CD4-positive, alpha-beta T cell treated with Interleukin-1 beta for 1 hour (primary cell): ENCODE measurements around the gene NEO1.
"Not testable (repeated sequence)": the region's sequence is repeated elsewhere in the genome, so short reads cannot be mapped to it uniquely, and the experiment has no call there.

Experiments
- DNase-seq, 2 donors: peaks; one replicate each; pipeline ENCODE4 v3.0.0-alpha.2; 2020 to 2022

Gene NEO1

GRCh38 chr15:73150831-73151230 is 98.6 kb downstream of the NEO1 start:
- DNase-seq, result no peak

DNA sequence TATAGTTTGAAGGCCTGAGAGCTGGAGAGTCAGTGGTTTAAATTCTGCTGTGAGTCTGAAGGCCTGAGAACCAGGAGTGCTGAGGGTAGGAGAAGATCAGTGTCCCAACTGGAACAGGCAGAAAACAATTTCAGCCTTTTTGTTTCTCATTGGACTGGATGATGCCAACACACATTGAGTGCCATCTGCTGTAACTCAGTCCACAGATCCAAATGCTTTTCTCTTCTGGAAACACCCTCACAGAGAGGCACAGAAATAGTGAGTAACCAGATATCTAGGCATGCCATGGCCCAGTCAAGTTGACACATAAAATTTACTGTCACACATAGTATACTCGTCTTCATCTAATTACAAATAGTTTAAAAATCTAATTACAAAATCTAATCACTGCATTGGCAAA is 100.8 kb downstream of the NEO1 start:
- no peak for DNase-seq

GRCh38 chr15:73153447-73153846 is 101.2 kb downstream of the NEO1 start:
- DNase-seq, result no peak

GRCh38 chr15:73156431-73157191 is 104.3 kb downstream of the NEO1 start:
- no peak for DNase-seq

DNA sequence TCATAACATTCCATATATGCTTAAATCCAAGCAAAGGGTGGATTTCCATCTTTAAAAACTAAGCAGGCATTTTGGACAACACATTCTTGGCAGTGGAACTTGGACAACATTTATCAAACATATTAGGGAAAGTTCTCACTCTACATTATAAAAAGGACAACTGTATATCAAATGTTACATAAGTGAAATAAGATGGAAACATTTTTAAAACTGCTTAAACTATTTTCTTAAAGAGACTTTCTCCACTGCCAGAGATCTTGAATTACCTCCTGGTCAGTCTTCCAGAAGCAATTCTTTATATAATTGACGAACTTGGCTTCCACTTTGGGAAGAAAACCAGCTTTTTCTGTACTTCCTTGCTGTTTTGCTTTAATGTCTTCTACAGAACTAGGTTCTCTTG is 109.3 kb downstream of the NEO1 start:
- no peak for DNase-seq

DNA sequence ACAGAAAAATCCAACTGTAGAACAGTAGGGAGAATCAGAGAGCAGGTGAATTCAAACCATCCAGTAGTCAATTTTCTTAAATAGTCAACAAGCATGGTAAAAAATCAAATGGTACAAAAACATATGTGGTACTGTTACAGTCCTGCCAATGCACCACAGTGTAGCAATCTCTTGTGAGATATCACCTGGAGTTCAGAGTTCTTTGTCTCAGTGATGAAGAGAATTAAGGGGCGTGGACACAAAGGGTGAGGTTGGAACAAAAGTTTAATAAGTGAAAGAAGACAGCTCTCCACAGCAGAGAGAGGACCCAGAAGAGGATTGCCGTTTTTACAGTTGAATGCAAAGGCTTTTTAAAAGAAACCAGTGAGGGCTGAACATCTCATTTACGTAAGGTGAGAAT is 113.2 kb downstream of the NEO1 start:
- no peak for DNase-seq

- DNase-seq, result no peak
These were observed 113.6 kb downstream of the NEO1 start for GRCh38 chr15:73165844-73166243.

DNA sequence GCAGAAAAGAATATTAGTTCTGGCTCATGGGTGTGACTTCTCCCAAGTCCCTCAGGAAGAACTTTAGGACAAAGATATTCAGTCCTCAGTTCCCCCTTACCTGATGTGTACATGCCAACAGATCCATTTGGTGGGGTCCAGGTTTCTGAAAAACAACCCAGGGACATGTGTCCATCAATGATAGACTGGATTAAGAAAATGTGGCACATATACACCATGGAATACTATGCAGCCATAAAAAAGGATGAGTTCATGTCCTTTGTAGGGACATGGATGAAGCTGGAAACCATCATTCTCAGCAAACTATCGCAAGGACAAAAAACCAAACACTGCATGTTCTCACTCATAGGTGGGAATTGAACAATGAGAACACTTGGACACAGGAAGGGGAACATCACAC is 114.4 kb downstream of the NEO1 start:
- DNase-seq, result not testable (repeated sequence)

- no peak for DNase-seq
These were observed 116.2 kb downstream of the NEO1 start for GRCh38 chr15:73168487-73168886.

DNA sequence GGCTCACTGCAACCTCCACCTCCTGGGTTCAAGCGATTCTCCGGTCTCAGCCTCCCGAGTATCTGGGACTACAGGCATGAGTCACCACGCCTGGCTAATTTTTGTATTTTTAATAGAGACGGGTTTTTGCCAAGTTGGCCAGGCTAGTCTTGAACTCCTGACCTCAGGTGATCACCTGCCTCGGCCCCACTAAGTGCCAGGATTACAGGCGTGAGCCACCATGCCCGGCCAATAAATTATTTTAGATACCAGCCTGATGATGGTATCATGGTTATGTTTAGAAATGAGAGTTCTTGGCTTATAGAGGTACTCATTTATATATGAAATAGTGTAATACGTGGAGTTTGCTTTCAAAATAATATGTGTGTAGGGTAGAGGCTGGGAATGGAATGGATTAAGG is 119.4 kb downstream of the NEO1 start:
- no peak for DNase-seq

DNA sequence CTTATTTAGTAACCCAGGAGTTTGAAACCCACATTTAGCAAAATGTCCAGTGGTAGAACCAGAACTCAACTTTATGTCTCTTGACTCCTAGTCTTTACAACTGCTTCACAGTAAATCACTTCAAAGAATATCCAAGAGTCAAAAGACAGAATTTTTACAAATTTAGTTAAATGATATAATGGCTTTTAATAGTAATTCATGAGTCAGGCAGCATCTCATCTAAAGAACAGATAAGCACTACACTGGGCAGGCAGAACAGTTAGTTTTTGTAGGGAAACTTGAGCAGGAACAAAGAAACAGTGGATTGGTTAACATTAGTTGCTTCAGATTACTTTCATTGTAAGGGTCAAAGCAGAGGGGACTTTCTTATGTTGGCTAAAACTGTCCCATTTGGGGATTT is 120.2 kb downstream of the NEO1 start:
- DNase-seq, result no peak

DNA sequence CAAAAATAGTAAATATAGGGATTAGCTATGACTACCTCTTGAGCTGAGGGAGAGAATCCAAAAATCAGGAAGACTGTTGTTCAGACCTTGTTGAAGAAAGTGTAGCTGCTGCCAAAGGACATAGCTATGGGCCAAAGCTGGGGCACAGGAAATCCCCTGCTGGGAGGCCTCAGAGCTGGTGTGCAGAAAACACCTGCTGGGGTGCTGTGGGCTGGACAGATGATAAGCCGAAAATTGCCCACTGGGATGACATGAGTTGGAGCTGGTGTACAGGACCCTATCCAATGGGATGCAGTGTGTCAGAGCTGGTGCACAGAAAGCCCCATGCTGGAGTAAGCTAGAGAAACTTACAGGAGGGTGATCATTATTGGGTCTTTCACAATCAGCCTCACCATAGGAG is 121.9 kb downstream of the NEO1 start:
- no peak for DNase-seq

DNA sequence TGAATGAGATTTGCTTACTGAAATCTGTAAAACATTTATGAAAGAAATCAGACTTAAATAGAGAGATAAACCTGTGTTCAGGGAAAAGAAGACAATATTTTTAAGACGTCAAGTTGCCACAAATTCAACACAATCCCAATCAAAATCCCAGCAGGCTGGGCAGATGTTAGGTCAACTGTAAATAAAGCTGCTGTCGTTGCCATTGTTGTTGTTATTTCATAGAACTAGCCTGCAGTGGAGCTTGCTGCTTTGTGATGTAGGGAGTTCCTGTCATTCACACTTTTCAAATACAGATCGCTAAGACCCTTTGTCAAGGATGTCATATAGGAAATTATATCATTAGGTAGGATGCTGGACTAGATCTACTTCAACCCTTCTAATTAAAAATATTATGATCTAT is 123.1 kb downstream of the NEO1 start:
- no peak for DNase-seq

DNA sequence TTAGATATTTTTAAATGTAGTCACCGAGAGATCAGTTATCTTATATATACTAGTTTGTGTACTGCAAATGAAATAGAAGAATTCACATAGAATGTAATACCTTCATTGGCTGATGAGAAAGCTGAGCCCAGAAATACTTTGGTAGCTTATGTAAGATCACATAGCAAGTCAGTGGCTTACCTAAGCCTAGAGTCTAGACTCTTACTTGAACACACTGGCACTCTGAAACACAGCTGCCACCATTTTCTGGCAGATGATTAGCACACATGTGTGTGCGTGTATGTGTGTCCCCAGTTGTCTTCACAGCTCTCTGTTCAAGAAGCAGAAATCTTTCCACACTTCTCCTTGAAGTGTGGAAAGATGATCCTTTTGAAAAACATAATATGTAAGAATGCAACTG is 124.3 kb downstream of the NEO1 start:
- DNase-seq, result no peak

DNA sequence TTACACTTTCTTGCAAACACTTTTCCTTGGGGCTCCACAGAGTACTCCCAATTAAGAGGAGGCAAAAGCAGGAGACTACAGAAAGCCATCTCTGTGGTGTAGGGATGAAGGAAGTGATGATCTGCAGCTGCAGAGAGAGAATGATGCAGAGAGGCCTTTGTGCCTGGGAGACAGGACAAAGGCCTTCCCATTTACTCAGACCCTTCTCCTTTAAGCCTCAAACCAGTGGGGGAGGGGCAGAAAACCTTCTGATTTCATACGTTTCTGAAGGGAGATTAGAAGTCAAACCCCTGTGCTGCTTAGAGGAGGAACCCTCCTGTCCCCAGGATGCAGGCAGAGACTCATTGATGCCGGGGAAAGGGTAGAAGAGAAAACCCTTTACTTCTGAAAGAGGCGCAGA is 130.8 kb downstream of the NEO1 start:
- DNase-seq, result no peak

DNA sequence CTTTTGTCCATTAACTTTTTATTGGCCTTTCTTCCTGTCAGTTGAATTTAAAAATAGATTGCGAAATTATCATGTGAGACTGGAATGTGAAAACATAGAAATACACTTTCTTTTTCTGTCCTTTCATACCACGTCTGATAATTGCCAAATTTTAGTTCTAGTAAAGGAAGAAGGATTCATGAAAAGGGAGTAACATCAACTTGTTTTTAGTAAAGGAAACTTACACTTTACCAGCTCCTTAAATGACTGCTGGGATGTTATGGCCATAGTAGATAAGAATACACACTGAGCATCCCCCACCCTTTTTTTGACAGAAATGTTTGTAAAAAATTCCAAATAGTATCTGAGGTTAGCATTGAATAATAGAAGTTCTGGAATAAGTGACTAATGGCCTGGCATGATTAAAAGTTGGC is 137.9 kb downstream of the NEO1 start:
- DNase-seq, result no peak

DNA sequence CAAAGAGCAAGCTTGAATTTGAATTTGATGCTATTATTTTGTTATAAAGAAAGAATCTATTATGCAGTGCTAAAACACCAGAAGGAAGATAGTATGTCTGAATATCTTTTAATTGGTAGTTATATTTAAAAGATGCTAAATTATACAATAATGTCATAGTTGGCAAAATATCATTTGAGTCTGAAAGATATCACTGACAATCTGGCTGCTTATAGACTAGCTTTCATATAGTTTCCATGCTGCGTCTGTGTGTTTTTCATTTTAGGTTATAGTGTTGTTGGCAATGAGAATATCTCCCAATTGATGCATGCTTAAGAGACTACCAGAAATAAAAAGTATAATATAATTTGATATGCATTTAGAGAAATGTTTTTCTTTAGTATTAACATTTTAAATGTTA is 142.9 kb downstream of the NEO1 start:
- no peak for DNase-seq

- no peak for DNase-seq
These were observed 143.8 kb downstream of the NEO1 start for GRCh38 chr15:73196113-73196512.

GRCh38 chr15:73200339-73200738 is 148.1 kb downstream of the NEO1 start:
- no peak for DNase-seq

- no peak for DNase-seq
These were observed 158.4 kb downstream of the NEO1 start for GRCh38 chr15:73210630-73211029.

DNA sequence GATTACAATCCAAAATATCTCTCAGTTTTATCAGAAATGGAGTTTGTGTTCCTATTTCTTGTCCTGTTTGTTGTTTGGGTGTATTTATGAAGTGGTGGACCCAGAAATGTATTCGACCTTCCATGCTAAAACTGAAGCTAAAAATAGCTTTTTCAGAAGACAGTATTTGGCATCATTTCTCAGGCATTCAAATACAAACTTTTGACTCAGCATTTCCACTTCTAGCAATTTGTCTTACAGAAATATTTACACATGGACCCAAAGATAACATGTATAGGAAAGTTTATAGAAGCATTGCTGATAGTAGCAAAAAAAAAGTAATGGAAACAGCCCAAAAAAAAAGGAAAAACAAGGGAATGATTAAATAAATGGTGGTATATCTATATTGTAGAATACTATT is 160.2 kb downstream of the NEO1 start:
- no peak for DNase-seq

GRCh38 chr15:73221450-73221849 is 169.2 kb downstream of the NEO1 start:
- not testable (repeated sequence) for DNase-seq

- peak; percentile 7 to 24 for DNase-seq
These were observed 173.2 kb downstream of the NEO1 start for GRCh38 chr15:73225358-73226015.

DNA sequence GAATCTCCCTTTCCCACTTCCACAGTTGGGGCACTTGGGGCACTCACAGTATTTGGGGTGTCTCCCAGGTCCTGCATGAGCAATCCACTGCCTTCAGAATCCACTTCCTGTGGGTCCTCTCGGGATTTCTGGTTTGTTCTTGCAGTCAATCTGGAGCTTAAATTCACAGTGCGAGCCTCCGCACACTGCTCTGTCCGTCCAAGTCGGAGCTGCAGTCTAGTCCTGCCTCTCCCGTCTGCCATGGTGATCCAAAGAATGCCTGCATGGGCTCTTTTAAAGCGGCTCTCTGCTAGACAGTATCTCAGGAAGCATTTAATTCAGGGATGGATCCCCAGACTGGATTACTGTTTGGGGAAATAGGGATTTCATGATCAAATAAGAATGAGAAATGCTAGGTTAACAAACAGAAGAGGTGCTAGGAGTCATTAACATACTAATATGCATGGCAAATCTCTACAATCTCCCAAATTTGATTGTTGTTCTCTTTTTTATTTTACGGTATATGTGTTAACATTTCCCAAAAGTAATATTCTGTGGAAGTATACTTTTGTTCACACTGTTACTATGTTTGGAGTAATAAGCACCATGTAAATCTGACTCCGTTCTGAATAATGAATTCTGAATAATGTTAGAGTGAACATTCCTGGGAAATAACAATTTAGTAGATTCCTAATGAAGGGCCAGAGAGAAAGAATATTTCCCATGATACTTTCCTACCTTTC is 174.0 kb downstream of the NEO1 start:
- no peak for DNase-seq
